CD14-positive monocyte (primary cell): Measurements from ENCODE around the gene CTU2. TPM values are rescaled to one million over a fixed set of nuclear protein-coding genes. Genes with fewer than 3 reads are reported as not detected.

Source experiments
- DNase-seq, 3 donors: peaks; one replicate each; pipeline ENCODE4 v3.0.0-alpha.2; 2011 to 2022
- H2AFZ ChIP-seq: 2 replicates; pipeline ENCODE4 v1.6.0; 2012; ENCODE audit warnings: mild to moderate bottlenecking, low read depth, low read length, inconsistent platforms; ENCODE audit not compliant: insufficient read depth, poor library complexity, severe bottlenecking
- H3K27ac ChIP-seq, 2 donors: 1 replicate in 1 of 2; 2 replicates in 1 of 2; pipeline ENCODE4 v1.5.1; 2012 to 2013; ENCODE audit warnings: low read length in 2 of 2, control low read depth in 1 of 2, inconsistent platforms in 1 of 2, low read depth in 1 of 2, mild to moderate bottlenecking in 1 of 2
- H3K27me3 ChIP-seq, 2 donors: one replicate each; pipeline versions ENCODE4 v1.6.0 to v1.6.1; 2011 to 2013; ENCODE audit warnings: low read length in 2 of 2; ENCODE audit not compliant: control insufficient read depth in 2 of 2, insufficient read depth in 2 of 2
- H3K36me3 ChIP-seq, 2 donors: replicated peaks in 1 of 2; 1 replicate in 1 of 2; 2 replicates in 1 of 2; pipeline versions ENCODE4 v1.5.1 to v1.6.1; 2012 to 2013; ENCODE audit warnings: low read length in 2 of 2, control low read depth in 1 of 2, inconsistent platforms in 1 of 2, mild to moderate bottlenecking in 1 of 2; ENCODE audit not compliant: insufficient read depth in 2 of 2, control insufficient read depth in 1 of 2
- H3K4me1 ChIP-seq, 2 donors: 1 replicate in 1 of 2; 2 replicates in 1 of 2; pipeline versions ENCODE4 v1.5.1 to v1.6.1; 2012 to 2013; ENCODE audit warnings: low read length in 2 of 2, control low read depth in 1 of 2, inconsistent platforms in 1 of 2, mild to moderate bottlenecking in 1 of 2, moderate library complexity in 1 of 2; ENCODE audit not compliant: insufficient read depth in 2 of 2, control insufficient read depth in 1 of 2
- H3K4me2 ChIP-seq: replicated peaks from 2 replicates; pipeline ENCODE3; 2012; ENCODE audit warnings: low read length, moderate library complexity, mild to moderate bottlenecking; ENCODE audit not compliant: poor library complexity, severe bottlenecking; ENCODE audit errors: extremely low read depth
- H3K4me3 ChIP-seq, 3 experiments: fragments of 200-600 bp in 1 of 3; sonication (generic) in 1 of 3; replicated peaks in 1 of 3; 1 replicate in 2 of 3; 2 replicates in 1 of 3; pipeline ENCODE4 v1.5.1; 2011 to 2013; ENCODE audit warnings: low read length in 3 of 3, mild to moderate bottlenecking in 3 of 3, control low read depth in 2 of 3, low read depth in 2 of 3, inconsistent platforms in 1 of 3, moderate library complexity in 1 of 3
- H3K79me2 ChIP-seq: 2 replicates; pipeline ENCODE4 v1.6.0; 2012; ENCODE audit warnings: mild to moderate bottlenecking, control low read depth, inconsistent platforms, low read length, moderate library complexity; ENCODE audit not compliant: insufficient read depth
- H3K9ac ChIP-seq: 2 replicates; pipeline ENCODE4 v1.6.0; 2017; ENCODE audit warnings: low read length, mild to moderate bottlenecking; ENCODE audit not compliant: insufficient read depth, poor library complexity, severe bottlenecking
- H3K9me3 ChIP-seq, 2 donors: replicated peaks in 1 of 2; 1 replicate in 1 of 2; 2 replicates in 1 of 2; pipeline versions ENCODE4 v1.5.1 to v1.6.1; 2012 to 2013; ENCODE audit warnings: low read length in 2 of 2, control low read depth in 1 of 2; ENCODE audit not compliant: control insufficient read depth in 1 of 2, insufficient read depth in 1 of 2
- H4K20me1 ChIP-seq: 2 replicates; pipeline ENCODE4 v1.6.0; 2012; ENCODE audit warnings: mild to moderate bottlenecking, low read length, control low read depth, moderate library complexity; ENCODE audit not compliant: insufficient read depth
- H3K27ac Mint-ChIP-seq, 7 donors: one replicate each; pipeline ENCODE4 v1.8.0; 2020; ENCODE audit warnings: mild to moderate bottlenecking in 7 of 7, mixed read lengths in 7 of 7, moderate library complexity in 6 of 7, inconsistent platforms in 2 of 7
- H3K27me3 Mint-ChIP-seq, 3 donors: one replicate each; pipeline ENCODE4 v1.8.0; 2021 to 2022; ENCODE audit warnings: low read depth in 3 of 3, mild to moderate bottlenecking in 3 of 3, mixed read lengths in 3 of 3, moderate library complexity in 3 of 3, inconsistent platforms in 1 of 3
- H3K36me3 Mint-ChIP-seq, 2 donors: one replicate each; pipeline ENCODE4 v1.8.0; 2020; ENCODE audit warnings: mixed read lengths in 2 of 2, inconsistent platforms in 1 of 2, mild to moderate bottlenecking in 1 of 2
- H3K4me1 Mint-ChIP-seq: one replicate; pipeline ENCODE4 v1.8.0; 2020; ENCODE audit warnings: mild to moderate bottlenecking, mixed read lengths
- H3K4me3 Mint-ChIP-seq, 2 donors: one replicate each; pipeline ENCODE4 v1.8.0; 2020; ENCODE audit warnings: mild to moderate bottlenecking in 2 of 2, mixed read lengths in 2 of 2, moderate library complexity in 1 of 2
- H3K9me3 Mint-ChIP-seq, 7 donors: one replicate each; pipeline ENCODE4 v1.8.0; 2020 to 2022; ENCODE audit warnings: mixed read lengths in 7 of 7, mild to moderate bottlenecking in 6 of 7, moderate library complexity in 6 of 7, inconsistent platforms in 2 of 7
- CTCF ChIP-seq: fragments of 200-600 bp; IDR thresholded peaks from one replicate; pipeline ENCODE4 v1.8.0; 2022; ENCODE audit warnings: antibody characterized with exemption, mild to moderate bottlenecking
- WGBS: methylation state at CpG from one replicate; pipeline ENCODE4 v1.1.5; 2013; ENCODE audit warnings: missing lambda C conversion rate; ENCODE audit not compliant: insufficient coverage; 5-methylcytosine and 5-hydroxymethylcytosine counted together
- intact Hi-C, 2 donors: fragments of 100-400 bp; cut with micrococcal nuclease; formaldehyde crosslinking; loops; one replicate each; pipeline versions ENCODE4 v1.15.0 to v1.15.1; 2023
- polyA plus RNA-seq, 3 donors: library from polyadenylated mRNA; depleted of rRNA in 1 of 3; unstranded in 2 of 3; stranded (reverse) in 1 of 3; fragments of 300-500 nt in 2 of 3; fragments of >200 nt in 1 of 3; fragmentation: Illumina TruSeq in 2 of 3; gene quantifications; 1 replicate in 2 of 3; 2 replicates in 1 of 3; pipeline ENCODE4 v1.2.3, GENCODE V29; 2012 to 2021

The CTU2 gene
- polyA plus RNA-seq, 3 donors, result 5.9 to 10.3 (median 7.5) TPM

- Histone ChIP-seq H3K9me3 (no peaks in the 10 kb centered on the region), H3K79me2 (no peaks in the 10 kb centered on the region), H3K4me3 (no peak overlapping the region), H3K36me3 (no peaks in the 10 kb centered on the region), H2AFZ (no peak overlapping the region), H3K27me3 (no peaks in the 10 kb centered on the region), H3K4me1 (no peaks in the 10 kb centered on the region), H4K20me1 (no peaks in the 10 kb centered on the region), H3K9ac (no peak overlapping the region), H3K4me2 (no peak overlapping the region), H3K27ac (no peak overlapping the region)
- Mint-ChIP-seq H3K27ac (no peak overlapping the region), H3K36me3 (peaks cover 8 to 26% of the 10 kb centered on the region in 2 donors), H3K9me3 (peaks cover 0 to 2% (median 0%) of the 10 kb centered on the region in 7 donors), H3K27me3 (peaks cover 0 to 5% (median 2%) of the 10 kb centered on the region in 3 donors), H3K4me1 (peaks cover under 1% of the 10 kb centered on the region), H3K4me3 (no peak overlapping the region)
- DNase-seq, result no peak
- intact Hi-C loops, result loop anchor here in 1 of 2 donors (10.0 kb wide), 1 partner anchor 95 kb away; the partner anchor contains the start of gene ZC3H18
- 100% methylated on average over 2 of the region's 10 CpGs for WGBS
- no peak for TF ChIP-seq CTCF
Observed at GRCh38 chr16:88669980-88670379, 36.3 kb upstream of the CTU2 start.

GRCh38 chr16:88671806-88672205, 34.5 kb upstream of the CTU2 start:
- intact Hi-C loops, result no loop called here
- 93% methylated on average over 21 of the region's 23 CpGs for WGBS
- H3K36me3 ChIP-seq, result peaks cover 5 to 12% of the 10 kb centered on the region in 2 donors

More at GRCh38 chr16:88671806-88672205, 34.5 kb upstream of the CTU2 start:
- H3K27ac ChIP-seq, result no peak overlapping the region
- H2AFZ ChIP-seq, result no peak overlapping the region
- no peaks in the 10 kb centered on the region for H3K79me2 ChIP-seq
- H3K27me3 ChIP-seq, result no peaks in the 10 kb centered on the region
- no peaks in the 10 kb centered on the region for H3K4me1 ChIP-seq
- Mint-ChIP-seq H3K36me3 (peaks cover 7 to 32% of the 10 kb centered on the region in 2 donors), H3K27me3 (peaks cover 0 to 5% (median 2%) of the 10 kb centered on the region in 3 donors), H3K4me1 (no peaks in the 10 kb centered on the region), H3K9me3 (peaks cover 0 to 2% (median 0%) of the 10 kb centered on the region in 7 donors), H3K27ac (no peak overlapping the region), H3K4me3 (no peak overlapping the region)
- H3K4me2 ChIP-seq, result no peak overlapping the region
- peaks cover 7% of the 10 kb centered on the region for H4K20me1 ChIP-seq
- no peak overlapping the region for H3K9ac ChIP-seq
- H3K4me3 ChIP-seq, result no peak overlapping the region
- H3K9me3 ChIP-seq, result no peaks in the 10 kb centered on the region
- no peak for DNase-seq
- no peak for TF ChIP-seq CTCF
